ENCODE results near the gene ZC3H12C. TPM values are rescaled to one million over a fixed set of nuclear protein-coding genes. Genes with fewer than 3 reads are reported as not detected.

Gene ZC3H12C
- total RNA-seq, 2 donors from 2014 or later = 9.2 to 18.8 TPM

DNA sequence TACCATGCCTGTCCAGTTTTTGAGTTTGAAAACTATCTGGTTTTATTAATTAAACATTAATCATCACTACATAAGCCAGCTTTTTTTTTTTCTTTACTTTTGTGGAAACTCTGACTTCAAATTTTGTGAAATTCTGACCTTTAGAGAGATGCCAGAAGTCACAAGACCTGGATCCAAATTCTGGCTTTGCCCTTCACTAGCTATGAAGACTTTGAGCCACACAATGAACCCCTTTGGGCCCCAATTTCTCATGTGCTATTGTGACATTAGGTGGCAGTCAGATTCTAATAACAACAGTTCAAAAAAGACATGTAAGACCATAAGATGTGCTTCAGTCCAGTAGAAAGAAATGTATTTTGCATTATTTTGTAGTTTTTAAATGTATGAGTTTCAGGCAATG lies 60.3 kb downstream of the ZC3H12C start:
- Histone ChIP-seq H3K4me1 (no peaks in the 10 kb centered on the region), H3K9me3 (no peaks in the 10 kb centered on the region), H3K9ac (ENCODE audit: low read depth in 2 of 2, low read length in 2 of 2) (no peak overlapping the region), H3K36me3 (no peaks in the 10 kb centered on the region), H3K27ac (no peak overlapping the region), H3K4me3 (no peak overlapping the region), H3K27me3 (no peaks in the 10 kb centered on the region)
- TF ChIP-seq, protein P1, sequence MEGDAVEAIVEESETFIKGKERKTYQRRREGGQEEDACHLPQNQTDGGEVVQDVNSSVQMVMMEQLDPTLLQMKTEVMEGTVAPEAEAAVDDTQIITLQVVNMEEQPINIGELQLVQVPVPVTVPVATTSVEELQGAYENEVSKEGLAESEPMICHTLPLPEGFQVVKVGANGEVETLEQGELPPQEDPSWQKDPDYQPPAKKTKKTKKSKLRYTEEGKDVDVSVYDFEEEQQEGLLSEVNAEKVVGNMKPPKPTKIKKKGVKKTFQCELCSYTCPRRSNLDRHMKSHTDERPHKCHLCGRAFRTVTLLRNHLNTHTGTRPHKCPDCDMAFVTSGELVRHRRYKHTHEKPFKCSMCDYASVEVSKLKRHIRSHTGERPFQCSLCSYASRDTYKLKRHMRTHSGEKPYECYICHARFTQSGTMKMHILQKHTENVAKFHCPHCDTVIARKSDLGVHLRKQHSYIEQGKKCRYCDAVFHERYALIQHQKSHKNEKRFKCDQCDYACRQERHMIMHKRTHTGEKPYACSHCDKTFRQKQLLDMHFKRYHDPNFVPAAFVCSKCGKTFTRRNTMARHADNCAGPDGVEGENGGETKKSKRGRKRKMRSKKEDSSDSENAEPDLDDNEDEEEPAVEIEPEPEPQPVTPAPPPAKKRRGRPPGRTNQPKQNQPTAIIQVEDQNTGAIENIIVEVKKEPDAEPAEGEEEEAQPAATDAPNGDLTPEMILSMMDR (IDR thresholded peaks at IDR 0.05) = no peak
- DNase-seq = no peak
- intact Hi-C loops (cut with DNase I) = no loop called here

DNA sequence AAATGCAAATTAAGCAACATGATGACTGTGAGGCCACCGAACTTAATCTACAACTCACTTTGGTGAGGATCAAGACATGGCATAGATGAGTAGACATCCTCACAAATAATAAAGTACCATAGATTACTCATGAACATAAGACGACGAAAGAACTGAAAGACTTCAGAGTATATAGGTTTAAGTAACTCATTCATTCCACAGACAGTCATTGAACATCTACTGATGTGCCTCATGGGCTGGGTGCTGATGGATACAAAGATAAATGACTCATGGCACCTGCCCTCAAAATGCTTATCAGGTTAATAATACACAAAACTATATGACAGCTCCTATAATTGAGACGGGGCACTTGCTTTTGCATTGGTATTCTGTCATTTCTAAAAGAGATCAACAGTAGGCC lies 63.3 kb downstream of the ZC3H12C start:
- Histone ChIP-seq H3K4me3 (no peak overlapping the region), H3K27ac (no peak overlapping the region), H3K9me3 (no peaks in the 10 kb centered on the region), H3K27me3 (no peaks in the 10 kb centered on the region), H3K36me3 (no peaks in the 10 kb centered on the region), H3K4me1 (no peaks in the 10 kb centered on the region), H3K9ac (ENCODE audit: low read depth in 2 of 2, low read length in 2 of 2) (no peak overlapping the region)
- intact Hi-C loops (cut with DNase I) = no loop called here
- TF ChIP-seq, protein P1 (IDR thresholded peaks at IDR 0.05) = no peak
- no peak for DNase-seq

DNA sequence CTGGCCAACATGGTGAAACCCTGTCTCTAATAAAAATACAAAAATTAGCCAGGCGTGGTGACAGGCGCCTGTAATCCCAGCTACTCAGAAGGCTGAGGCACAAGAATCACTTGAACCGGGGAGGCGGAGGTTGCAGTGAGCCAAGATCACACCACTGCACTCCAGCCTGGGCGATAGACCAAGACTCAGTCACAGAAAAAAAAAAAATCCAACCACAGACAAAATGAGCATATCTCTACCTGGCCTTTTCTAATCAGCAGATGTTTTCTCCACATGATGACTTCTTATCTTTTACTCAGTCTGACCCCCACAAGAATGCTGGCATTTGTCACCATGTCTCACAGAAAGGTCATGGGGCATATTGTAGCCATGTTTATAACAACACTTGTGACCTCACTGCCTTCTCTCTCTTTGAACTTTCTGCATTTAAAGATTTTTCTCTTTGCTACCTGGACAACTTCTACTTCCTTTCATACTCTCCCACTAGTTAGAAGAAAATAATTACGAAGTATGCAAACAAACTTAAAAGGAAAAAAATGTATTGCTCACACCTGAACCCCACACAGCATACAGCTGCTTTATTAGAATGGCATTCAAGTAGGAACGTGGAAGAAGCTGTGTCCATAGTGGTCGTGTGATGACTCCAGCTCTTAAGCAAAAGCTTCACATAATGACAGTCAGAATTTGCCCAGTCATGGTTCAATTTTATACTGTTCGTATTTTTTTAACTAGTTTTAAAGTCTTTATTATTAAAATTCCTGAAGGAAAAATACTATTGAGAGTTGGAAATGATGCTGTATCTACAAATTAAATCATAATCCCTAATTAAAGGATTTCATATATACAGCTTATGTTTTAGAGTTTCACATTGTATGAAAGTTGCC lies 65.4 kb downstream of the ZC3H12C start:
- H3K4me3 ChIP-seq = no peak overlapping the region

DNA sequence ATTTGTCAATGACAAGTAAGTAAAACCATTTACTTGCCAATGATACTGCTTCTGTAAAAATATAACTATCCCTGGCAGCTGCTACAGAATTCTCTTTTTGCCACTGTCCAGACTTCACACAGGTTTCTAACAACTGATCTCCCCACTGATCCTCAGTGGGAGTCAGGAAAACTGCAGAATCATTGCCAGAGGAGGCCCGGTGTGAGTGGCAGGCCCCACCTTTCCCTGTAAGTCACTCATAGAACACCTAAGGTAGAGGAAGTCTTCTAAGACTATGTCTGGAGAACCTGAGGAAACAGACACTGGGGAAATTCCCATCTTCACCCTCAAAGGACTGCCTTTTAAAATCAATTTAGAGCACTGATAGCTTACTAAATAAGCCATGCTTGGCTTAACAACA lies 66.3 kb downstream of the ZC3H12C start:
- no peak overlapping the region for H3K4me3 ChIP-seq
- intact Hi-C loops (cut with DNase I) = no loop called here
- no peaks in the 10 kb centered on the region for H3K36me3 ChIP-seq
- no peak overlapping the region for H3K9ac ChIP-seq (ENCODE audit: low read depth in 2 of 2, low read length in 2 of 2)
- no peak for DNase-seq
- no peaks in the 10 kb centered on the region for H3K4me1 ChIP-seq
- TF ChIP-seq, protein P1 (IDR thresholded peaks at IDR 0.05) = no peak
- no peak overlapping the region for H3K27ac ChIP-seq
- no peaks in the 10 kb centered on the region for H3K27me3 ChIP-seq
- H3K9me3 ChIP-seq = no peaks in the 10 kb centered on the region

More for the DNA sequence above, 65.4 kb downstream of the ZC3H12C start:
- no peak overlapping the region for H3K9ac ChIP-seq (ENCODE audit: low read depth in 2 of 2, low read length in 2 of 2)
- no peaks in the 10 kb centered on the region for H3K9me3 ChIP-seq
- no peak for DNase-seq
- H3K27me3 ChIP-seq = no peaks in the 10 kb centered on the region
- H3K27ac ChIP-seq = no peak overlapping the region
- H3K4me1 ChIP-seq = no peaks in the 10 kb centered on the region
- intact Hi-C loops (cut with DNase I) = no loop called here
- TF ChIP-seq, protein P1 (IDR thresholded peaks at IDR 0.05) = no peak
- H3K36me3 ChIP-seq = no peaks in the 10 kb centered on the region

DNA sequence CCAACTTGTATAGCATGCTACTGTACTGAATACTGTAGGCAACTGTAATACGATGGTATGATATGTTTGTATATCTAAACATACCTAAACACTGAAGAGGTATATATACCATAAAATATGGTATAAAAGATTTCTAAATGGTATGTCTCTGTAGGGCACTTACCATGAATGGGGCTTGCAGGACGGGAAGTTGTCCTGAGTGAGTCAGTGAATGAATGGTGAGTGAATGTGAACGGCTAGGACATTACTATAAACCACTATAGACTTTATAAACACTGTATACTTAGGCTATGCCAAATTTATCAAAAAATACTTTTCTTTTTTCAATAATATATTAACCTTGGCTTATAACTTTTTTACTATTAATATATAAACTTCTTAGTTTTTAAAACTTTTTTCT lies 66.8 kb downstream of the ZC3H12C start:
- Histone ChIP-seq H3K36me3 (no peaks in the 10 kb centered on the region), H3K4me1 (no peaks in the 10 kb centered on the region), H3K9ac (ENCODE audit: low read depth in 2 of 2, low read length in 2 of 2) (no peak overlapping the region), H3K27me3 (no peaks in the 10 kb centered on the region), H3K27ac (no peak overlapping the region), H3K4me3 (no peak overlapping the region), H3K9me3 (no peaks in the 10 kb centered on the region)
- intact Hi-C loops (cut with DNase I) = no loop called here
- DNase-seq = no peak
- TF ChIP-seq, protein P1 (IDR thresholded peaks at IDR 0.05) = no peak
